SJSA1 (cell line): ENCODE data around the gene SLC31A1. TPM values are rescaled to one million over a fixed set of nuclear protein-coding genes. Genes with fewer than 3 reads are reported as not detected.
A peak's percentile ranks its signal among the peaks of the same experiment; 100 is the strongest.

ENCODE experiments used
- DNase-seq, 2 experiments: peaks; one replicate each; pipeline ENCODE4 v3.0.0-alpha.2; 2015 to 2020; ENCODE audit warnings: low spot score in 2 of 2, low read depth in 1 of 2
- H3K27ac ChIP-seq: fragments of 250-450 bp; sonication (Bioruptor Pico); 2 replicates; pipeline ENCODE4 v1.5.1; 2020; ENCODE audit warnings: mild to moderate bottlenecking, moderate library complexity
- H3K27me3 ChIP-seq: fragments of 250-450 bp; sonication (Bioruptor Pico); replicated peaks from 2 replicates; pipeline ENCODE4 v1.5.1; 2020; ENCODE audit warnings: mild to moderate bottlenecking, moderate library complexity
- H3K36me3 ChIP-seq: fragments of 250-450 bp; sonication (Bioruptor Pico); 2 replicates; pipeline ENCODE4 v1.5.1; 2020; ENCODE audit warnings: mild to moderate bottlenecking
- H3K4me1 ChIP-seq: fragments of 250-450 bp; sonication (Bioruptor Pico); replicated peaks from 2 replicates; pipeline ENCODE4 v1.6.1; 2021; ENCODE audit warnings: mild to moderate bottlenecking
- H3K4me3 ChIP-seq: fragments of 250-450 bp; sonication (Bioruptor Pico); 2 replicates; pipeline ENCODE4 v1.5.1; 2020; ENCODE audit warnings: mild to moderate bottlenecking
- H3K9me3 ChIP-seq: fragments of 250-450 bp; sonication (Bioruptor Pico); replicated peaks from 2 replicates; pipeline ENCODE4 v1.5.1; 2020; ENCODE audit warnings: mild to moderate bottlenecking
- total RNA-seq: library from RNA; depleted of rRNA; stranded (reverse); fragments of >200 nt; shearing (Covaris generic); gene quantifications from 2 replicates; pipeline ENCODE4 v1.2.3, GENCODE V29; 2014

The SLC31A1 gene
- total RNA-seq, 1 experiment from 2014 or later, result 18.4 TPM

DNA sequence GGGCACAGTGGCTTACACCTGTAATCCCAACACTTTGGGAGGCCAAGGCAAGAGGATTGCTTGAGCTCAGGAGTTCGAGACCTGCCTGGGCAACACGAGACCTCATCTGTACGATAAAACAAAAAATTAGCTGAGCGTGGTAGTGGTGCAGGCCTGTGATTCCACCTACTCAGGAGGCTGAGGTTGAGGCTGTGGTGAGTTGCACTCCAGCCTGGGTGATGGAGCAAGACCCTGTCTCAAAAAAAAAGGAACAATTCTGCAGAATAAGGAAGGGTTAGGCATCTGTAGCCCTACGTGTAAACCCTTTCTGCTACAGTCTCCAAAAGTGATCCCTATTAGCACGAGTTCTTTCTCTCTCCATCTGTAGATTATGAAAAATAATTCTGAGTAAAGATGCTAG lies 34.1 kb downstream of the SLC31A1 start:
- no peak for DNase-seq

DNA sequence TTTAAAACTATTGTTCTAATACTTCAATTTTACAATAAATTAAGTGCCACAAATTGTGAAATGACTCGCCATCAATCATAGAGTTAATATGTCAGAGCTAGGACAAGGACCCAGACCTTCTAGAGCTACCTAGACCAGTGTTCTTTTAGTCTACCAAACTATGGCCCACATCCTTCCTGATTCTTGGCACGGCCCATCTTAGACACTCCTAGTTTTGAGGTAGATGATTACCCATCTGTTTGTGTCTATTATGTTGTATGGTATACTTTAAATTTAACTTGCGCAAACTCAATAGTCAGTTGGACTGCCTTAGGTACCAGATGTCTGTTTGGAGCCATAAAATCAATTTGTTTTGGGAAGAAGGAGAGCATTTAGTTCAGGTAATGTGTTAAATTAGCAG lies 36.5 kb downstream of the SLC31A1 start:
- no peak for DNase-seq
- no peak overlapping the region for H3K4me3 ChIP-seq
- H3K27me3 ChIP-seq, result no peaks in the 10 kb centered on the region

More for the DNA sequence above, 34.1 kb downstream of the SLC31A1 start:
- no peak overlapping the region for H3K27ac ChIP-seq
- H3K4me1 ChIP-seq, result no peaks in the 10 kb centered on the region
- peaks cover 20% of the 10 kb centered on the region for H3K36me3 ChIP-seq
- H3K4me3 ChIP-seq, result no peak overlapping the region
- H3K9me3 ChIP-seq, result no peaks in the 10 kb centered on the region
- H3K27me3 ChIP-seq, result no peaks in the 10 kb centered on the region

GRCh38 chr9:113258282-113258681 lies 36.9 kb downstream of the SLC31A1 start:
- no peak for DNase-seq
- no peaks in the 10 kb centered on the region for H3K4me1 ChIP-seq
- no peak overlapping the region for H3K27ac ChIP-seq
- H3K4me3 ChIP-seq, result no peak overlapping the region
- no peaks in the 10 kb centered on the region for H3K9me3 ChIP-seq
- H3K27me3 ChIP-seq, result no peaks in the 10 kb centered on the region
- peaks cover 24% of the 10 kb centered on the region for H3K36me3 ChIP-seq

More for the DNA sequence above, 36.5 kb downstream of the SLC31A1 start:
- H3K27ac ChIP-seq, result no peak overlapping the region
- peaks cover 24% of the 10 kb centered on the region for H3K36me3 ChIP-seq
- no peaks in the 10 kb centered on the region for H3K9me3 ChIP-seq
- H3K4me1 ChIP-seq, result no peaks in the 10 kb centered on the region

DNA sequence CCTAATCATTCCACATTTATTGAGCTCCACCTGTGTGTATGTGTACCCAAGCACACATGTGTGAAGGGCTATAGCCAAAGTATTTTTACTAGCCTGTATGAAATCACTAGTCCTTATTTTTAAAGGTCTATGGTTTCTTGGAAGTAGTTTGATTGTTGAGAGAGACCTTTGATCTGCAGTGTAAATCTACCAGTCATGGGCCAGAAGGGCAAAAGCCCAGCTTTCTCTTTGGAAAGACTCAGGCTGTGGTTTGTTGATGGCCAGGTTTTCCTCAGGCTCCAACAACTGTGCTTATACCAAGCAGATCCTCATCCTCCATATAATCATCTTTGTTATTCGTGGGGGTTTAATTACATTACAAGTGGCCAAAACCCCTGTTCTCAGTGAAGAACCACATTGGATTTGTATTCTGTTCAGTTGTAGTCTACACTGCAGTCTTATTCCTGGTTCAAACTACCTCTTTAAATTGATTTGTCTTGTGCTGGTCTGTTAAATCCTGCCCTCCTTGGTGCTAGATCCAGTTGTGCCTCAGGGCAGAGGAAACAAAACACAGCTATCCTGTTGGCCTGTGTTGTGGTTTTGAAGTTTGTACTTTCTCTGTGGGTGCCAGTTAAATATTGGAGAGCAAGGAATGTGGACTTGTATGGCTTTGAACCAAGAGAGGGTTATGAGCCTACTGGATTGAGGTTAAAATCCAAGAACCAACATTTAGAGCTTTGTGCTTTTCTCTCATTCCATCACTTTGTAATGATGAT lies 40.8 kb downstream of the SLC31A1 start:
- peaks cover 22% of the 10 kb centered on the region for H3K36me3 ChIP-seq
- no peak for DNase-seq

DNA sequence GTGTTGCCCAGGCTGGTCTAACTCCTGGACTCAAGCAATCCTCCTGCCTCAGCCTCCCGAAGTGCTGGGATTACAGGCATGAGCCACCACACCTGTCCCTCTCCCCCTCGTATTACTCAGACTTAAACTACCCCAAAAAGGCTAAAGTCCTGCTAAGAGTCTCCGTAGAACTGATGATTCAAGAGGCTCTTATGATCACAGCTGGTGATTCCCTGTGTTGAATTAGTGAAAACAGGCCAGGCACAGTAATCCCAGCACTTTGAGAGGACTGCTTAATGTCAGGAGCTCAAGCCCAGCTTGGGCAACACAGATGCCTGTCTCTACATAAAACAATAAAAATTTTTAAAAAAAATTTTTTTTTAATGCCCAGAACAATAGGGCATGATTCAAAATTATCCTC lies 44.8 kb downstream of the SLC31A1 start:
- no peaks in the 10 kb centered on the region for H3K9me3 ChIP-seq
- H3K4me3 ChIP-seq, result no peak overlapping the region
- H3K36me3 ChIP-seq, result peaks cover 34% of the 10 kb centered on the region
- H3K27me3 ChIP-seq, result no peaks in the 10 kb centered on the region
- H3K27ac ChIP-seq, result no peak overlapping the region
- no peak for DNase-seq
- H3K4me1 ChIP-seq, result no peaks in the 10 kb centered on the region

More for the DNA sequence above, 40.8 kb downstream of the SLC31A1 start:
- H3K4me1 ChIP-seq, result no peaks in the 10 kb centered on the region
- H3K4me3 ChIP-seq, result no peak overlapping the region
- no peak overlapping the region for H3K27ac ChIP-seq
- no peaks in the 10 kb centered on the region for H3K9me3 ChIP-seq
- no peaks in the 10 kb centered on the region for H3K27me3 ChIP-seq

DNA sequence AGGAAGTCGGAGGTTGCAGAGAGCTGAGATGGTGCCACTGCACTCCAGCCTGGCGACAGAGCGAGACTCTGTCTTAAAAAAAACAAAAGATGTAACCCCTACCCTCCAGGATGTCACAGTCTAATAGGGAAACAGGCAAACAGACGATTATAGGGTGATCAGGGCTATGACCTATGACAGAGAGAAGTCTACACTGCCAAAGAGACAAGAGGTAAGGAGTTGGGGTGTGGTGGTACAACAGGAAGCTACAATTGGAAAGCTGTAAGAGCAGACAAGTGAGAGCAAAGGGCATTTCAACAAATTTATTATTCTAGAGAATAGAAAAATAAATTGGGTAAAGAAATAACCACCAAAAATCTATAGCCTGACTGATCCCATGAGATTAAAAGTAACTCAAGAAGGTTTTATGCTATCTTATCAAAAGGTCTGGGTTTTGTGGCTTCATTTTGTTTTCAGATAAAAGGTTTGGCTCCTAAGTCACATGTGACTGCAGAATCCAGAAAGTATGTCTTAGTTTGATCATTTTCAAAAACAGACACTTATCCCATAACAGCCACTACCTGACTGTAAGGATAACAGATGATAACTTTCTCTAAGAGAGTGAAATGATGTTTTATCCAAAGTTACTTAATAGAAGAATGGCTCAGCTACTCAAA lies 46.7 kb downstream of the SLC31A1 start:
- no peaks in the 10 kb centered on the region for H3K4me1 ChIP-seq
- H3K27ac ChIP-seq, result no peak overlapping the region
- no peak for DNase-seq
- H3K36me3 ChIP-seq, result peaks cover 49% of the 10 kb centered on the region
- H3K27me3 ChIP-seq, result no peaks in the 10 kb centered on the region
- H3K9me3 ChIP-seq, result no peaks in the 10 kb centered on the region
- no peak overlapping the region for H3K4me3 ChIP-seq

- Histone ChIP-seq H3K27ac (no peak overlapping the region), H3K4me1 (no peaks in the 10 kb centered on the region), H3K9me3 (no peaks in the 10 kb centered on the region), H3K4me3 (no peak overlapping the region), H3K27me3 (no peaks in the 10 kb centered on the region), H3K36me3 (peaks cover 53% of the 10 kb centered on the region)
- DNase-seq, result no peak
These were observed 48.0 kb downstream of the SLC31A1 start for GRCh38 chr9:113269355-113269754.

DNA sequence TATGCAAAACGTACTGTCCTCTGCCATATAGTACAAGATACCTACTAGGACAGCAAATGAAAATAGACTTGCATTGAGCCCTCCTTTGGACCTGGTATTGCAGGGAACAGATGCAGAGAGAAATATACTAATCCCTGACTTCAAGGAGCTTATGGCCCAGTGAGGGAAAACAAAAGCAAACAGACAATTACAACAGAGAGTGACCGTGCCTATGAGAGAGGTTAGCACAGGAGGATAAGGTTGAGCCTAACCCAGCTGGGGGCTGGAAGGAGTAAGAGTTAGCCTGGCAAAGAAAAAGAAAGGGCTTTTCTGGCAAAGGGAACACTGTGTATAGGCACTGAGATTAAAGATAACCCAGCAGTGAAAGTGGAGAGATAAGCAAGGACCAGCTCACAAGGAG lies 48.5 kb downstream of the SLC31A1 start:
- Histone ChIP-seq H3K4me3 (no peak overlapping the region), H3K36me3 (peaks cover 53% of the 10 kb centered on the region), H3K4me1 (no peaks in the 10 kb centered on the region; the same call in 1 of the 2 replicates), H3K27me3 (no peaks in the 10 kb centered on the region), H3K27ac (no peak overlapping the region), H3K9me3 (no peaks in the 10 kb centered on the region)
- no peak for DNase-seq

DNA sequence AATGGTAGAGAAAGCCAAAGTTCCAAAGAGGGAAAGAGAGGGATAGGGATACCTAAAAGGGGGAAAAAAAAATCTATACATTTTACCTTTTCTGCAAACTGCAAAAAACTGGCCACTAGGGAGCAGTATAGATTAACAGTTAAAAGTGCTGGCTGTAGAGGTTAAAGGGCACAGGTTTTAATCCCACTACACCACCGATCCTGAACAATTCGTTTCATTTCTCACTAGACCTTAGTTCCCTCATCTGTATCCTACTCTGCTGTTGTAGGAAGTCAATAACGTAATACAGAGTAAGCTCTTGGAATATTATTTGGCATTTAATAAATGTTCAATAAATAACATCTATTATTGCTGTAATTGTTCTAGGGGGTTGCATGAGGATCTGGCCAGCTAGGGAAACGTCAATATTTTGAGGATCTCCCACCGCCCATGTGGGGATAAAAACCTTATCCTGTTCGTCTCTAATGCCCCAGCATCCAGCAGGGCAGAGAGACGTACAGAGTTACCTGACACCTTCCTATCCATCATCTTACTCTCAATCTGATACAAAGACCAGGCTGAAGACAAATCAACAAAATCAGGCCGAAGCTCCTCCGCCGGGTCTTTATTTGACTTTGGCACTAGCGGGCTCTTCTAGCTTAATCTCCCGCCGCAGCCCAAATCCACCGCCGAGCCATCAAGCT lies 53.3 kb downstream of the SLC31A1 start:
- Histone ChIP-seq H3K4me1 (peaks cover 6% of the 10 kb centered on the region), H3K27ac (peak overlapping the region; percentile 73), H3K27me3 (no peaks in the 10 kb centered on the region), H3K4me3 (peak overlapping the region; percentile 67), H3K36me3 (peaks cover 71% of the 10 kb centered on the region), H3K9me3 (no peaks in the 10 kb centered on the region)
- DNase-seq, result peak in 1 of 2 experiments; percentile 57

GRCh38 chr9:113275157-113276131 lies 54.1 kb downstream of the SLC31A1 start, which contains the start of the genes CDC26 and PRPF4:
Gene CDC26 (minus strand): TSS chr9:113275572. CDS start chr9:113272507, 3,065 bp downstream.
Gene PRPF4 (plus strand): TSS chr9:113275658. CDS start chr9:113275744, 86 bp downstream.
- H3K4me3 ChIP-seq, result peak within 1 kb of the TSS; percentile 67
- DNase-seq, result peak; percentile 96 to 97
- H3K9me3 ChIP-seq, result no peaks in the 10 kb centered on the region
- H3K36me3 ChIP-seq, result peaks cover 73% of the 10 kb centered on the region
- no peaks in the 10 kb centered on the region for H3K27me3 ChIP-seq
- H3K27ac ChIP-seq, result peak within 1 kb of the TSS; percentile 73
- peaks cover 6% of the 10 kb centered on the region for H3K4me1 ChIP-seq

GRCh38 chr9:113278840-113279239 lies 57.5 kb downstream of the SLC31A1 start:
- H3K4me3 ChIP-seq, result no peak overlapping the region
- no peaks in the 10 kb centered on the region for H3K9me3 ChIP-seq
- no peak overlapping the region for H3K27ac ChIP-seq
- H3K36me3 ChIP-seq, result peaks cover 76% of the 10 kb centered on the region
- no peaks in the 10 kb centered on the region for H3K27me3 ChIP-seq
- DNase-seq, result no peak
- peaks cover 6% of the 10 kb centered on the region for H3K4me1 ChIP-seq

DNA sequence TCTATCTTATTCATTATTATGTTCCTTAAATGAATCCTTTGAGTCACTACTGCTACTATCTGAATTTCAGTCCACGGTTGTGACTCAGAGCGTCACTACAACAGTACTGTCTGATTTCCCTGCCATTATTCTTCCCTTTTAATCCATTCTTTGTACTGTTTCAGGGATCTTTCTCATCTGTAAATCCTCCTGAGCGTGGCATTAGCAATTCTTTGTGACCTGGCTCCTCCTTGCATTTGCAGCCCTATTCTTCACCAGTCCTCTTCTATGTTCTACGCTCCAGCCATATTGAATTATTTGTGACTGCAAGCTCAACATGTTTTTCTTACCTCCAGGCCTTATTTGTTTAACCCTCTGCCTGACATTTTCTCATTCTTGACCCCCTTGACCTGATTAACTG lies 60.0 kb downstream of the SLC31A1 start:
- H3K27ac ChIP-seq, result no peak overlapping the region
- peaks cover 2% of the 10 kb centered on the region for H3K4me1 ChIP-seq
- no peaks in the 10 kb centered on the region for H3K27me3 ChIP-seq
- H3K9me3 ChIP-seq, result no peaks in the 10 kb centered on the region
- no peak for DNase-seq
- no peak overlapping the region for H3K4me3 ChIP-seq
- H3K36me3 ChIP-seq, result peaks cover 87% of the 10 kb centered on the region

GRCh38 chr9:113289091-113289490 lies 67.7 kb downstream of the SLC31A1 start:
- no peak for DNase-seq
- no peaks in the 10 kb centered on the region for H3K27me3 ChIP-seq
- peaks cover 94% of the 10 kb centered on the region for H3K36me3 ChIP-seq
- no peak overlapping the region for H3K27ac ChIP-seq
- H3K4me3 ChIP-seq, result no peak overlapping the region
- H3K9me3 ChIP-seq, result no peaks in the 10 kb centered on the region
- H3K4me1 ChIP-seq, result no peaks in the 10 kb centered on the region
